ENCODE data around the gene DIS3L2. TPM values are rescaled to one million over a fixed set of nuclear protein-coding genes. Genes with fewer than 3 reads are reported as not detected.

Gene DIS3L2
- total and polyA plus RNA-seq, 2 experiments from 2014 or later = 9.3 to 15.6 TPM

GRCh38 chr2:232058931-232059330 is 97.4 kb downstream of the DIS3L2 start:
- no peaks in the 10 kb centered on the region for H3F3A ChIP-seq (ENCODE audit: insufficient read depth)
- H3K9ac ChIP-seq = no peak overlapping the region
- H3K36me3 ChIP-seq (ENCODE audit: low read depth) = no peaks in the 10 kb centered on the region
- no peaks in the 10 kb centered on the region for H3K27me3 ChIP-seq (replicated peaks; ENCODE audit: insufficient read depth)
- H3K79me2 ChIP-seq (ENCODE audit: insufficient read depth) = peaks cover 32% of the 10 kb centered on the region; the same call in 1 of the 2 replicates
- H3K9me2 ChIP-seq (ENCODE audit: insufficient read depth) = no peaks in the 10 kb centered on the region
- DNase-seq = no peak
- H4K20me1 ChIP-seq (ENCODE audit: insufficient read depth) = 0 out of 2 replicates have a peak, but pooled peaks cover 7% of the 10 kb centered on the region
- H3K4me2 ChIP-seq (ENCODE audit: unreplicated experiment) = no peak overlapping the region
- no peak overlapping the region for H2AFZ ChIP-seq
- H3K4me3 ChIP-seq = no peak overlapping the region
- in situ Hi-C loops (cut with MboI) = no loop called here
- H3K27ac ChIP-seq = no peak overlapping the region
- TF ChIP-seq EZH2phosphoT487 (IDR thresholded peaks at IDR 0.05; ENCODE audit: insufficient read depth, low read depth) = no peak
- no peak for TF ChIP-seq EZH2 (IDR thresholded peaks at IDR 0.05; ENCODE audit: insufficient read depth, poor library complexity, severe bottlenecking)
- no peaks in the 10 kb centered on the region for H3K9me3 ChIP-seq (ENCODE audit: low read depth)
- no peaks in the 10 kb centered on the region for H3K4me1 ChIP-seq (ENCODE audit: insufficient read depth)

GRCh38 chr2:232061265-232061664 is 99.8 kb downstream of the DIS3L2 start:
- no peak for DNase-seq
- H3F3A ChIP-seq (ENCODE audit: insufficient read depth) = no peaks in the 10 kb centered on the region
- H3K9me2 ChIP-seq (ENCODE audit: insufficient read depth) = no peaks in the 10 kb centered on the region
- H3K36me3 ChIP-seq (ENCODE audit: low read depth) = no peaks in the 10 kb centered on the region
- no peak overlapping the region for H3K4me2 ChIP-seq (ENCODE audit: unreplicated experiment)
- no peaks in the 10 kb centered on the region for H3K9me3 ChIP-seq (ENCODE audit: low read depth)
- H3K9ac ChIP-seq = no peak overlapping the region
- no peak overlapping the region for H3K4me3 ChIP-seq
- H3K27me3 ChIP-seq (replicated peaks; ENCODE audit: insufficient read depth) = no peaks in the 10 kb centered on the region
- peaks cover 36% of the 10 kb centered on the region; the same call in 1 of the 2 replicates for H3K79me2 ChIP-seq (ENCODE audit: insufficient read depth)
- 0 out of 2 replicates have a peak, but pooled peaks cover 7% of the 10 kb centered on the region for H4K20me1 ChIP-seq (ENCODE audit: insufficient read depth)
- in situ Hi-C loops (cut with MboI) = no loop called here
- no peaks in the 10 kb centered on the region for H3K4me1 ChIP-seq (ENCODE audit: insufficient read depth)
- TF ChIP-seq EZH2 (IDR thresholded peaks at IDR 0.05; ENCODE audit: insufficient read depth, poor library complexity, severe bottlenecking) (no peak), EZH2phosphoT487 (IDR thresholded peaks at IDR 0.05; ENCODE audit: insufficient read depth, low read depth) (no peak)
- no peak overlapping the region for H2AFZ ChIP-seq
- 98 to 99% methylated on average over 4 of the region's 4 CpGs for WGBS, 2 experiments (ENCODE audit: low coverage in 1 of 2, low lambda C conversion rate in 2 of 2, missing lambda C conversion rate in 2 of 2)
- H3K27ac ChIP-seq = no peak overlapping the region

DNA sequence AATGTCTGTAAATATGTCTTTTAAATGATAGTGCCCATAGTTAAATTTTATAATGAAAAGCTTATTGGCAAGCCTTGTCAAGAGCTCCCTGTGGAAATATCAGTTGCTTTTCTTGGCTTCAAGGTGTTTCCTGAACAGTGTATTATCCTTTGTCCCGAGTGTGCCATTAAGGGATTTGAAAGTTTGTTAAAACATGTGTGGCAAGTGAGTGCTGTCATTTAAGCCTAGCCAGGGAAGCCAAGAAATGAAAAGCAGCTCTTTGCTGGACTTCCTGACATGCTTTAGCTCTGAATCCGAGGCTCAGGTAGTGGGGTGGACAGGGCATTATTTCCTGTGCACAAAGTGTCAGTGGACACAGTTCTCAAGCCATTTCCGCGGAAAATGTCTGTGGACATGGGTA is 111.5 kb downstream of the DIS3L2 start:
- DNase-seq = no peak

DNA sequence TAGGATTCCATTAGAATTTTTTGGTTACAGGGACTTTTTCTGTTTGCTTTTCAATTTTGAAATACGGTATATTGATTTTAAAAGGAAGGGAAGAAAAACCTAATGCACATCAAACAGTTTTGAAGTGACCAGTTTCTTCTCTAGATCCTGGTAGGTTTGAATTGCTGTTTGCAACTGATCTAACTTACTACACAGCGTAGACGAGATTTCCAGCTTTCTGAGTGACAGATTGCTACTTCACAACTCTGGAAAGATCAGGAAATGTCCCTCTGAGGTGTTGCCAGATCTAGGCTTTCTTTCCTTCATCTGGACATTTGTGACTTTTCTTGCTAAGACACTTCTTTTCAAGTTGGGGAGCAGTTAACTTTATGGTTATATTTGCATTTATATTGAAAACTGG is 112.2 kb downstream of the DIS3L2 start:
- Histone ChIP-seq H3K36me3 (ENCODE audit: low read depth) (no peaks in the 10 kb centered on the region), H3K79me2 (ENCODE audit: insufficient read depth) (peaks cover 9% of the 10 kb centered on the region; the same call in 1 of the 2 replicates), H3K27me3 (replicated peaks; ENCODE audit: insufficient read depth) (no peaks in the 10 kb centered on the region), H3K4me2 (ENCODE audit: unreplicated experiment) (no peak overlapping the region), H3K27ac (no peak overlapping the region), H3F3A (ENCODE audit: insufficient read depth) (peaks cover 18% of the 10 kb centered on the region; the same call in 1 of the 2 replicates), H2AFZ (no peak overlapping the region), H3K9ac (no peak overlapping the region), H4K20me1 (ENCODE audit: insufficient read depth) (peaks cover 4% of the 10 kb centered on the region; the same call in 1 of the 2 replicates), H3K9me2 (ENCODE audit: insufficient read depth) (no peaks in the 10 kb centered on the region; the same call in 1 of the 2 replicates), H3K4me1 (ENCODE audit: insufficient read depth) (peaks cover 13% of the 10 kb centered on the region), H3K9me3 (ENCODE audit: low read depth) (no peaks in the 10 kb centered on the region), H3K4me3 (no peak overlapping the region)
- no peak for TF ChIP-seq EZH2 (IDR thresholded peaks at IDR 0.05; ENCODE audit: insufficient read depth, poor library complexity, severe bottlenecking)
- TF ChIP-seq EZH2phosphoT487 (IDR thresholded peaks at IDR 0.05; ENCODE audit: insufficient read depth, low read depth) = no peak
- no peak for DNase-seq
- WGBS, 2 experiments (ENCODE audit: low coverage in 1 of 2, low lambda C conversion rate in 2 of 2, missing lambda C conversion rate in 2 of 2) = 97% methylated on average over 3 of the region's 3 CpGs
- in situ Hi-C loops (cut with MboI) = no loop called here

More for the DNA sequence above, 111.5 kb downstream of the DIS3L2 start:
- H3K79me2 ChIP-seq (ENCODE audit: insufficient read depth) = peaks cover 12% of the 10 kb centered on the region
- WGBS, 2 experiments (ENCODE audit: low coverage in 1 of 2, low lambda C conversion rate in 2 of 2, missing lambda C conversion rate in 2 of 2) = 61 to 63% methylated on average over 4 of the region's 4 CpGs
- no peaks in the 10 kb centered on the region for H3K36me3 ChIP-seq (ENCODE audit: low read depth)
- peaks cover 4% of the 10 kb centered on the region; the same call in 1 of the 2 replicates for H4K20me1 ChIP-seq (ENCODE audit: insufficient read depth)
- H3K9me3 ChIP-seq (ENCODE audit: low read depth) = no peaks in the 10 kb centered on the region
- no peak overlapping the region for H3K9ac ChIP-seq
- no peak overlapping the region for H3K4me2 ChIP-seq (ENCODE audit: unreplicated experiment)
- no peaks in the 10 kb centered on the region for H3K27me3 ChIP-seq (replicated peaks; ENCODE audit: insufficient read depth)
- no peak overlapping the region for H2AFZ ChIP-seq
- peaks cover 18% of the 10 kb centered on the region; the same call in 1 of the 2 replicates for H3F3A ChIP-seq (ENCODE audit: insufficient read depth)
- peaks cover 13% of the 10 kb centered on the region for H3K4me1 ChIP-seq (ENCODE audit: insufficient read depth)
- H3K9me2 ChIP-seq (ENCODE audit: insufficient read depth) = no peaks in the 10 kb centered on the region; the same call in 1 of the 2 replicates
- no peak for TF ChIP-seq EZH2 (IDR thresholded peaks at IDR 0.05; ENCODE audit: insufficient read depth, poor library complexity, severe bottlenecking)
- TF ChIP-seq EZH2phosphoT487 (IDR thresholded peaks at IDR 0.05; ENCODE audit: insufficient read depth, low read depth) = no peak
- no peak overlapping the region for H3K4me3 ChIP-seq
- in situ Hi-C loops (cut with MboI) = no loop called here
- no peak overlapping the region for H3K27ac ChIP-seq
